Stimulated activated CD8-positive, alpha-beta memory T cell treated with anti-CD3 and anti-CD28 coated beads, Interleukin-7, amount 100 ng/mL, for 24 hours (primary cell): ENCODE data around the gene UBTD1.
"Not testable (repeated sequence)": the region's sequence is repeated elsewhere in the genome, so short reads cannot be mapped to it uniquely, and the experiment has no call there.

Experiments used
- DNase-seq: peaks from one replicate; pipeline ENCODE4 v3.0.0-alpha.2; 2020; ENCODE audit warnings: low read depth

Gene UBTD1

GRCh38 chr10:97498841-97499560 is at the start of gene UBTD1:
TSS of gene UBTD1 (plus strand) at chr10:97498924. CDS start at chr10:97499204, 280 bp downstream.
- no peak for DNase-seq

- no peak for DNase-seq
These were observed 47.9 kb upstream of the UBTD1 start for GRCh38 chr10:97450828-97451227.

GRCh38 chr10:97451605-97452004 is 47.1 kb upstream of the UBTD1 start:
- DNase-seq = no peak

GRCh38 chr10:97452352-97452751 is 46.4 kb upstream of the UBTD1 start:
- no peak for DNase-seq

GRCh38 chr10:97454330-97455036 is 44.2 kb upstream of the UBTD1 start:
- DNase-seq = no peak

- DNase-seq = no peak
These were observed 42.6 kb upstream of the UBTD1 start for GRCh38 chr10:97456034-97456685.

- DNase-seq = no peak
These were observed 42.0 kb upstream of the UBTD1 start for GRCh38 chr10:97456686-97457065.

- no peak for DNase-seq
These were observed 39.6 kb upstream of the UBTD1 start for GRCh38 chr10:97459111-97459510.

- DNase-seq = no peak
These were observed 38.8 kb upstream of the UBTD1 start for GRCh38 chr10:97459933-97460332.

GRCh38 chr10:97462309-97462708 is 36.4 kb upstream of the UBTD1 start:
- DNase-seq = no peak

GRCh38 chr10:97463363-97464132 is 35.2 kb upstream of the UBTD1 start:
- no peak for DNase-seq

- DNase-seq = no peak
These were observed 34.5 kb upstream of the UBTD1 start for GRCh38 chr10:97464226-97464625.

GRCh38 chr10:97465982-97466381 is 32.7 kb upstream of the UBTD1 start:
- DNase-seq = no peak

- DNase-seq = no peak
These were observed 32.0 kb upstream of the UBTD1 start for GRCh38 chr10:97466755-97467154.

- no peak for DNase-seq
These were observed 30.6 kb upstream of the UBTD1 start for GRCh38 chr10:97468162-97468561.

- DNase-seq = not testable (repeated sequence)
These were observed 29.9 kb upstream of the UBTD1 start for GRCh38 chr10:97468781-97469180.

- DNase-seq = no peak
These were observed 23.8 kb upstream of the UBTD1 start for GRCh38 chr10:97474918-97475317.

GRCh38 chr10:97475936-97476594 is 22.7 kb upstream of the UBTD1 start:
- no peak for DNase-seq

GRCh38 chr10:97479410-97479809 is 19.3 kb upstream of the UBTD1 start:
- not testable (repeated sequence) for DNase-seq

- no peak for DNase-seq
These were observed 18.8 kb upstream of the UBTD1 start for GRCh38 chr10:97479939-97480338.

GRCh38 chr10:97481071-97481470 is 17.7 kb upstream of the UBTD1 start:
- no peak for DNase-seq

GRCh38 chr10:97482381-97482780 is 16.3 kb upstream of the UBTD1 start:
- DNase-seq = no peak
